C4-2B (cell line): ENCODE data around the gene HACD2.

Experiments
- H3K27ac ChIP-seq: fragments of 450-650 bp; 2 replicates; pipeline ENCODE4 v1.5.1; 2017
- CTCF ChIP-seq: fragments of 450-650 bp; conservative IDR thresholded peaks from 2 replicates; pipeline ENCODE4 v1.5.1; 2017; ENCODE audit warnings: mild to moderate bottlenecking
- ZFX ChIP-seq: fragments of 450-650 bp; IDR thresholded peaks from 2 replicates; pipeline ENCODE4 v1.6.1; 2017

HACD2 gene

GRCh38 chr3:123584284-123584987 lies 417 bp downstream of the HACD2 start:
- TF ChIP-seq CTCF, result peak; percentile 57
- TF ChIP-seq ZFX, result peak; percentile 86
- peak overlapping the region; percentile 81 for H3K27ac ChIP-seq

GRCh38 chr3:123583561-123583960 lies 1.3 kb downstream of the HACD2 start:
- H3K27ac ChIP-seq, result no peak overlapping the region
- TF ChIP-seq ZFX, result no peak

- no peak for TF ChIP-seq ZFX
- TF ChIP-seq CTCF, result no peak
- H3K27ac ChIP-seq, result no peak overlapping the region
These were observed 2.5 kb downstream of the HACD2 start for GRCh38 chr3:123582315-123582714.

GRCh38 chr3:123576122-123576521 lies 8.7 kb downstream of the HACD2 start:
- TF ChIP-seq ZFX, result no peak
- TF ChIP-seq CTCF, result no peak
- H3K27ac ChIP-seq, result no peak overlapping the region

- no peak for TF ChIP-seq CTCF
- no peak for TF ChIP-seq ZFX
- no peak overlapping the region for H3K27ac ChIP-seq
These were observed 12.9 kb downstream of the HACD2 start for GRCh38 chr3:123571973-123572365.

GRCh38 chr3:123571264-123571972 lies 13.4 kb downstream of the HACD2 start:
- no peak overlapping the region for H3K27ac ChIP-seq

GRCh38 chr3:123568875-123569274 lies 16.0 kb downstream of the HACD2 start:
- no peak for TF ChIP-seq CTCF
- no peak for TF ChIP-seq ZFX
- no peak overlapping the region for H3K27ac ChIP-seq

More at GRCh38 chr3:123571264-123571972, 13.4 kb downstream of the HACD2 start:
- no peak for TF ChIP-seq ZFX
- no peak for TF ChIP-seq CTCF
